Measurements from ENCODE around the gene RAF1. TPM values are rescaled to one million over a fixed set of nuclear protein-coding genes. Genes with fewer than 3 reads are reported as not detected.
"Not testable (repeated sequence)": the region's sequence is repeated elsewhere in the genome, so short reads cannot be mapped to it uniquely, and the experiment has no call there.

Gene RAF1
- total RNA-seq, 2 experiments from 2014 or later = 95.8 to 97.6 TPM

GRCh38 chr3:12549971-12550760 lies 113.8 kb downstream of the RAF1 start:
- Mint-ChIP-seq H3K4me3 (no peak overlapping the region), H3K36me3 (no peaks in the 10 kb centered on the region), H3K4me1 (peaks cover 2% of the 10 kb centered on the region), H3K27me3 (peaks cover 40% of the 10 kb centered on the region), H3K27ac (no peak overlapping the region), H3K9me3 (no peaks in the 10 kb centered on the region)
- POLR2A ChIA-PET = no interaction called here
- no peak for DNase-seq
- no peak for ATAC-seq (ENCODE audit: low read depth)

GRCh38 chr3:12545473-12545791 lies 118.5 kb downstream of the RAF1 start, which contains the start of gene MKRN2OS:
Gene MKRN2OS (minus strand): TSS chr3:12545499. CDS start chr3:12545464, 35 bp downstream.
- Mint-ChIP-seq H3K4me1 (peaks cover 5% of the 10 kb centered on the region), H3K9me3 (no peaks in the 10 kb centered on the region), H3K36me3 (no peaks in the 10 kb centered on the region), H3K27ac (no peak within 1 kb of the TSS), H3K4me3 (no peak within 1 kb of the TSS), H3K27me3 (peaks cover 7% of the 10 kb centered on the region)
- POLR2A ChIA-PET = no interaction called here
- ATAC-seq (ENCODE audit: low read depth) (no peak), DNase-seq (no peak)

- Mint-ChIP-seq H3K27me3 (peaks cover 2% of the 10 kb centered on the region), H3K9me3 (no peaks in the 10 kb centered on the region), H3K36me3 (no peaks in the 10 kb centered on the region), H3K4me3 (no peak overlapping the region), H3K4me1 (peaks cover 5% of the 10 kb centered on the region), H3K27ac (no peak overlapping the region)
- POLR2A ChIA-PET = no interaction called here
- DNase-seq (no peak), ATAC-seq (ENCODE audit: low read depth) (no peak)
These were observed 119.1 kb downstream of the RAF1 start for GRCh38 chr3:12544652-12545472.

- not testable (repeated sequence) for H3K4me1 Mint-ChIP-seq; ATAC-seq (ENCODE audit: low read depth); H3K27me3 Mint-ChIP-seq
These were observed 120.4 kb downstream of the RAF1 start for GRCh38 chr3:12543497-12543896.

GRCh38 chr3:12541625-12542024 lies 122.3 kb downstream of the RAF1 start:
- H3K4me3 Mint-ChIP-seq = no peak overlapping the region
- ATAC-seq (ENCODE audit: low read depth) = no peak
- H3K27ac Mint-ChIP-seq = no peak overlapping the region
- no peaks in the 10 kb centered on the region for H3K9me3 Mint-ChIP-seq
- no peaks in the 10 kb centered on the region for H3K27me3 Mint-ChIP-seq
- no peaks in the 10 kb centered on the region for H3K36me3 Mint-ChIP-seq
- peaks cover 5% of the 10 kb centered on the region for H3K4me1 Mint-ChIP-seq
- POLR2A ChIA-PET = no interaction called here
- no peak for DNase-seq

More at GRCh38 chr3:12543497-12543896, 120.4 kb downstream of the RAF1 start:
- H3K4me3 Mint-ChIP-seq, H3K9me3 Mint-ChIP-seq, DNase-seq, H3K36me3 Mint-ChIP-seq, POLR2A ChIA-PET, H3K27ac Mint-ChIP-seq: not testable (repeated sequence)

- H3K27me3 Mint-ChIP-seq = no peaks in the 10 kb centered on the region
- POLR2A ChIA-PET = no interaction called here
- H3K4me3 Mint-ChIP-seq = no peak overlapping the region
These were observed 127.5 kb downstream of the RAF1 start for GRCh38 chr3:12536423-12536822.

More at GRCh38 chr3:12536423-12536822, 127.5 kb downstream of the RAF1 start:
- no peak overlapping the region for H3K27ac Mint-ChIP-seq
- no peak for ATAC-seq (ENCODE audit: low read depth)
- H3K9me3 Mint-ChIP-seq = no peaks in the 10 kb centered on the region
- H3K36me3 Mint-ChIP-seq = peaks cover 6% of the 10 kb centered on the region
- DNase-seq = no peak
- no peaks in the 10 kb centered on the region for H3K4me1 Mint-ChIP-seq

Other genes with a start within 250 kb of the RAF1 start
- gene TSEN2, start 179.6 kb downstream of the RAF1 start, total RNA-seq = 10 to 100 TPM; 10.9 to 11.1 TPM
- gene MKRN2OS, start 118.6 kb downstream of the RAF1 start, total RNA-seq = not detected
- 10 to 100 TPM; 25.2 to 26.4 TPM for gene MKRN2, start 107.0 kb downstream of the RAF1 start, total RNA-seq
- gene TMEM40, start 95.1 kb upstream of the RAF1 start, total RNA-seq = not detected
- gene CAND2, start 132.6 kb upstream of the RAF1 start, total RNA-seq = under 1 TPM; 0.79 to 0.97 TPM
- 1,000 to 10,000 TPM; 2,162 to 2,195 TPM for gene RPL32, start 177.4 kb upstream of the RAF1 start, total RNA-seq

Data from activated naive CD8-positive, alpha-beta T cell treated with anti-CD3 and anti-CD28 coated beads, Interleukin-2, amount 10 ng/mL, durations not matched to agents 7 days and 5 days (primary cell).